GM10248 (cell line): Measurements from ENCODE around the gene TRIAP1.

ENCODE experiments used
- CTCF ChIA-PET: fragments of 300-600 bp; sonication (Branson Sonifier 250); formaldehyde crosslinking; extraction: SDS; loops from one replicate; lab custom pipeline; 2021; ENCODE audit warnings: antibody characterized with exemption; lab: Yijun Ruan, JAX
- POLR2A ChIA-PET: fragments of 350-650 bp; sonication (Branson Sonifier 250); formaldehyde crosslinking; extraction: SDS; loops from one replicate; lab custom pipeline; 2020; ENCODE audit warnings: antibody characterized with exemption; lab: Yijun Ruan, JAX
- DNase-seq: peaks from one replicate; pipeline ENCODE4 v3.0.0; 2012; ENCODE audit errors: extremely low spot score
- CTCF ChIP-seq: IDR thresholded peaks from 2 replicates; pipeline ENCODE4 v1.5.1; 2012; ENCODE audit warnings: mild to moderate bottlenecking, low read depth; ENCODE audit errors: extremely low read depth, missing control alignments, control extremely low read depth

TRIAP1 gene

GRCh38 chr12:120445911-120446843 is at the start of gene TRIAP1, which contains the start of gene GATC:
TSS of gene TRIAP1 (minus strand) at chr12:120446384. CDS start at chr12:120446372, 12 bp downstream.
TSS of gene GATC (plus strand) at chr12:120446444. CDS start at chr12:120446481, 37 bp downstream.
- POLR2A ChIA-PET, result no interaction called here
- TF ChIP-seq CTCF, result no peak
- CTCF ChIA-PET, result interaction anchor here (0.8 to 2.3 kb wide), 3 partner anchors 11 to 22 kb away, joined by 3 to 9 read pairs (median 6); no protein-coding TSS in a partner anchor

DNA sequence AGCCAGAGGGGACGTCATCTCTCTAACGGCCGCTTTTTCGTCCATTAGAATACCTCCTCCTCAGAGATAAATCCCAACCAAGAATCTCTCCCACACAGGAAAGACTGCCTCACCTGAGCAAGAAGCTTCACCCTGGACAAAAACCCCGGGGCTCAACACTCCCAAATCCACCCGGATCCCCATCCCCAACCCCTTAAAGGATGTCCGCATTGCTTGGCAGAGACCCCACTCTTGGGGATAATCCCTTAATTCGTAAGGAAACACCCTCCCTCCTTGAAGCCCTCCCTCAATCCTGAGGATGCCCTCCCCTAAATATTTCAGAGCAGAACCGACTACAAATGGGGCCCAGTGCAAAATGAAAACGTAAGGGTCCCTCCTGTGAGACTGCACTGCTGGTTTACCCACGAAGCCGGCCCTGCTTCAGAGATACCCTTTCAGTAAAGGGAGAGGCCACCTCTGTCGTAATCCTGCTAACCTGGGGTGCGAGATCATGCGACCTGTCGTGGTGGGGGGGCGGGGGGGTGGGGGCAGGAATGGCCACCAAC is 49.1 kb upstream of the TRIAP1 start:
- ChIA-PET POLR2A (interaction anchor here (0.5 to 2.2 kb wide), 5 partner anchors 14 to 285 kb away, joined by 3 to 10 read pairs (median 4); partner anchors contain the start of gene COX6A1), CTCF (interaction anchor here (1.0 to 1.8 kb wide), 7 partner anchors 9 to 152 kb away, joined by 3 to 9 read pairs (median 4); no protein-coding TSS in a partner anchor)
- DNase-seq, result no peak
- no peak for TF ChIP-seq CTCF

More at GRCh38 chr12:120445911-120446843, at the start of gene TRIAP1, which contains the start of gene GATC:
- peak; percentile 90 for DNase-seq

- CTCF ChIA-PET, result interaction anchor here (1.0 to 2.3 kb wide), 7 partner anchors 8 to 51 kb away, joined by 4 to 9 read pairs (median 5); no protein-coding TSS in a partner anchor
- DNase-seq, result no peak
- no peak for TF ChIP-seq CTCF
- POLR2A ChIA-PET, result no interaction called here
These were observed 44.8 kb upstream of the TRIAP1 start for GRCh38 chr12:120490833-120491512.

DNA sequence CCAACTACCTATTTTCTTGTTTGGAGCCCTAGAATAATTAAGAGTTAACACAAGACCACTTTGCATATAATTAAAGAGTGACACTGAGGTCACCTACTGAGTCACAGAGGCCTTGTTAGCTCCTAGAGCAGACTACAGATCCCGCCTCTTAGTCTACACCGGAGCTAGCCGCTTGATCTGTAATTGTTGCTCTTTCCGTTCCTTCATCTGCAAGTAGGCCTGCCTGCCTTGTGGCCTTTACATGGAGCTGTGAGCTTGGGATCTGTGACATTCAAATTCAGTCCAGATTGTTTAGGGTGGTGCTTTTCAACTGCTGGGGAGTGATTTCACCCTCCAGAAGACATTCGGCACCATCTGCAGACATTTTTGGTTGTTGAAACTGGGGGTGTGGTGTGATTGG is 44.1 kb upstream of the TRIAP1 start:
- no peak for TF ChIP-seq CTCF
- DNase-seq, result no peak
- ChIA-PET CTCF (interaction anchor here (2.2 kb wide), 1 partner anchor 21 kb away, joined by 5 read pairs; no protein-coding TSS in a partner anchor), POLR2A (no interaction called here)

DNA sequence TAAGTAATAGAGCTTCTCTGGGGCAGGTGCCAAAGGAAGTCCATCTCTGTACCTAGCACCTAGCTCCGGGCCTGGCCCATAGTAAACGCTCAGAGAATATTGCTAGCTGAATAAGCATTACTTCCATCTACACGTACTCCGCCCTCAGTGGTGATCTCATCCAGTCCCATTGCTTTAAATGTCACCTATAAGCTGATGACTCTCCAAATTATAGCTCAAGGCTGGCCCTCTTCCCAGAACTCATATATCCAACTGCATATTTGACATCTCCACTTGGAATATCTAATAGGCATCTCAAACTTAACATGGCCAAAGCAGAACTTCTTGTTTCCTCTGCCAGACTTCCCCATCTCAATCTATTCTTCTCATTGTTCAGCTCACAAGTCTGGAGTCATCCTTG is 42.8 kb upstream of the TRIAP1 start:
- ChIA-PET POLR2A (no interaction called here), CTCF (interaction anchor here (1.0 to 2.2 kb wide), 3 partner anchors 9 to 33 kb away, joined by 3 to 6 read pairs (median 3); no protein-coding TSS in a partner anchor)
- DNase-seq, result no peak
- TF ChIP-seq CTCF, result no peak
